ENCODE results near the gene METTL23. TPM values are rescaled to one million over a fixed set of nuclear protein-coding genes. Genes with fewer than 3 reads are reported as not detected.

The METTL23 gene
- total RNA-seq, 1 experiment from 2014 or later: 57.8 TPM

DNA sequence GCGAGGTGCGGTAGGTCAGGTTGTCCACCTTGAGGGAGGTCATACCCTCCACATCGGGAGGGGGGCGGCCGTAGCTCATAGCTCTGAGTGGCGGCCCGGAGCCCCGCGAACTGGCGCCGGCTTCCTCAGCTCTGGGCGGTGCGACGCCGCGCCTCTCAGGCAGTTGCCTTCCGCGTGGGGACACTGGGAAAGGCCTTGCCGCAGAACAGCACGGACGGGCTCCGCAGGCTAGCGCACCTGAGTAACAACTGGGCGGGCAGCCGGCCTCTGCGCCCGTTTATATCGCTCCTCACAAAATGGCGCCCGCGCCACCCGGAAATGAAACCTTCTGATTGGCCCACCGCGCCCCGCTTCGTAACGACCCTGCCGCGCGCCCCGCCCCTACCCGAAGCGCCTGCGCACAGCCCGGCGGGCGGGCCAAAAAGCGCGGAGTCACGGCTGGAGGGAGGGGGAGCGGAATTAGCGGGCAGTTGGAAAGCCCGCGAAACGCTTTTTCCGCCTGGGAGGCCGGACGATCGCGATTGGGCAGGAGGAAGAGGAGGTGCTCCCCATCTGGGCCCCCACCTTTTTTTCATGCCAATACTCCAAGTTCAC is 10.5 kb downstream of the METTL23 start, which contains the start of gene SRSF2 (continued):
- TF ChIP-seq, protein P1, sequence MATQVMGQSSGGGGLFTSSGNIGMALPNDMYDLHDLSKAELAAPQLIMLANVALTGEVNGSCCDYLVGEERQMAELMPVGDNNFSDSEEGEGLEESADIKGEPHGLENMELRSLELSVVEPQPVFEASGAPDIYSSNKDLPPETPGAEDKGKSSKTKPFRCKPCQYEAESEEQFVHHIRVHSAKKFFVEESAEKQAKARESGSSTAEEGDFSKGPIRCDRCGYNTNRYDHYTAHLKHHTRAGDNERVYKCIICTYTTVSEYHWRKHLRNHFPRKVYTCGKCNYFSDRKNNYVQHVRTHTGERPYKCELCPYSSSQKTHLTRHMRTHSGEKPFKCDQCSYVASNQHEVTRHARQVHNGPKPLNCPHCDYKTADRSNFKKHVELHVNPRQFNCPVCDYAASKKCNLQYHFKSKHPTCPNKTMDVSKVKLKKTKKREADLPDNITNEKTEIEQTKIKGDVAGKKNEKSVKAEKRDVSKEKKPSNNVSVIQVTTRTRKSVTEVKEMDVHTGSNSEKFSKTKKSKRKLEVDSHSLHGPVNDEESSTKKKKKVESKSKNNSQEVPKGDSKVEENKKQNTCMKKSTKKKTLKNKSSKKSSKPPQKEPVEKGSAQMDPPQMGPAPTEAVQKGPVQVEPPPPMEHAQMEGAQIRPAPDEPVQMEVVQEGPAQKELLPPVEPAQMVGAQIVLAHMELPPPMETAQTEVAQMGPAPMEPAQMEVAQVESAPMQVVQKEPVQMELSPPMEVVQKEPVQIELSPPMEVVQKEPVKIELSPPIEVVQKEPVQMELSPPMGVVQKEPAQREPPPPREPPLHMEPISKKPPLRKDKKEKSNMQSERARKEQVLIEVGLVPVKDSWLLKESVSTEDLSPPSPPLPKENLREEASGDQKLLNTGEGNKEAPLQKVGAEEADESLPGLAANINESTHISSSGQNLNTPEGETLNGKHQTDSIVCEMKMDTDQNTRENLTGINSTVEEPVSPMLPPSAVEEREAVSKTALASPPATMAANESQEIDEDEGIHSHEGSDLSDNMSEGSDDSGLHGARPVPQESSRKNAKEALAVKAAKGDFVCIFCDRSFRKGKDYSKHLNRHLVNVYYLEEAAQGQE (IDR thresholded peaks at IDR 0.05; ENCODE audit: low read depth): no peak
- no peak for TF ChIP-seq ZNF274 (IDR thresholded peaks at IDR 0.05; ENCODE audit: low read depth, low read length)

DNA sequence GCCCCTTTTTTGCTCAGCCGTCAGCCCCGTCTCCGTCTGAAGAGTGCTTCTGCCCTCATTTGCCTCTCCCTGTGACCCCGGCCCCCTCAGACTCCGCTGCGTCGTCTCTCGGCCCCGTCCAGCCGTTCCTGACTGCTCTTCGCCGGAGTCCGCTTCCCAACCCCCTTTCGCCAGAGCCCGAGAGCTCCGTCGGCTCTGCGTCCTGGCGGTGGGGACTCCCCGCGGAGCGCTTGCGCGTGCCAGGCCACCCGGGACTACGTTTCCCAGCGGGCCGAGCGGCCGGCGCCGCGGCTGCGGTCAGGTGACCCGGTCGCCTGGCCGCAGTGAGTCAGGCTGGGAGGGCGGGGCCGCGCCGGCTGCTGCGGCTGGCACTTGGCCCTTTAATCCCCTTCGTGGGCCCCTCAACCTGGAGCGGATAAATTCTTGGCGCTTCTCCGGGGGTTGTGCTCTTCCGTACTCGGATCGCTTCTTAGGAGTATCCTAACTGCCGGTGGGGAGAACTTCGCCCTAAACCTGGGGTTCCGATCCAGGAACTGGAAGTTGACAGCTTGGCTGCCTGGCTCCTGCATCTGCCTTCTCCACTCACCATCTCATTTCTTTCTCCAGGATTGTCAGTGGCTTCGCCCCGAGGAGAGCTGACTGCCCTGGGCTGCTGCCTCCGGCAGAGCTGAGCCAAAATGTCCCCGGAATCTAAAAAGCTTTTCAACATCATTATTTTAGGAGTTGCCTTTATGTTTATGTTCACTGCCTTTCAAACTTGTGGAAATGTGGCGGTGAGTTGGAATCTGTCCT is 11.2 kb downstream of the METTL23 start, which contains the start of gene MFSD11:
Gene MFSD11 (plus strand): TSS at position 444 of the 792 bp plus-strand sequence. CDS start 234 bp downstream, at position 678.
- Histone ChIP-seq H3K9me2 (ENCODE audit: insufficient read depth) (no peaks in the 10 kb centered on the region), H3K4me3 (replicated peaks in 1 of 2; ENCODE audit: low read depth in 1 of 2, low read length in 2 of 2) (peak within 1 kb of the TSS; percentile 71 to 91), H3K9me3 (ENCODE audit: control insufficient read depth in 1 of 2, insufficient read depth in 1 of 2, low read depth in 1 of 2, low read length in 2 of 2) (no peaks in the 10 kb centered on the region), H3K4me2 (ENCODE audit: low read length) (peak within 1 kb of the TSS; percentile 94), H3K9ac (ENCODE audit: low read length) (peak within 1 kb of the TSS; percentile 97), H3K4me1 (ENCODE audit: control insufficient read depth in 1 of 2, insufficient read depth in 2 of 2, low read length in 2 of 2) (peaks cover 16 to 32% of the 10 kb centered on the region in 2 experiments), H3K27me3 (ENCODE audit: insufficient read depth, low read length) (no peaks in the 10 kb centered on the region), H2AFZ (ENCODE audit: low read depth, low read length, poor library complexity, severe bottlenecking) (peak within 1 kb of the TSS; percentile 30), H3K27ac (ENCODE audit: low read depth, low read length) (peak within 1 kb of the TSS; percentile 92), H3K36me3 (ENCODE audit: control insufficient read depth in 1 of 2, insufficient read depth in 2 of 2, low read length in 2 of 2) (peaks cover 35 to 40% of the 10 kb centered on the region in 2 experiments), H3K79me2 (ENCODE audit: insufficient read depth, low read length) (peaks cover 43% of the 10 kb centered on the region), H4K20me1 (ENCODE audit: insufficient read depth) (peaks cover 35% of the 10 kb centered on the region)
- CTCF ChIA-PET: interaction anchor here (0.6 to 1.7 kb wide), 2 partner anchors 10 to 155 kb away, joined by 3 to 6 read pairs; no protein-coding TSS in a partner anchor
- DNase-seq (ENCODE audit: low read depth, low spot score) (peak; percentile 80), ATAC-seq (peak; percentile 74)
- RAD21 ChIA-PET (ENCODE audit: low non-redundant PET in 1 of 2, low total read pairs in 2 of 2, uncharacterized antibody in 2 of 2, unreplicated experiment in 2 of 2): no interaction called here
- POLR2A ChIA-PET: interaction anchor here (0.6 to 3.7 kb wide), 8 partner anchors 8 to 145 kb away, joined by 3 to 27 read pairs (median 5); partner anchors contain the start of genes JMJD6 and METTL23
- no TSS peak for BruUV-seq (replicated peaks)
- intact Hi-C loops (cut with micrococcal nuclease): no loop called here
- TF ChIP-seq TCF7L2 (IDR thresholded peaks at IDR 0.05; ENCODE audit: borderline replicate concordance, extremely low read depth, insufficient read depth, insufficient read length): peak; percentile 34
- TF ChIP-seq, protein P1 (IDR thresholded peaks at IDR 0.05; ENCODE audit: low read depth): no peak
- TF ChIP-seq FOSL1 (IDR thresholded peaks at IDR 0.05; ENCODE audit: low read depth): no peak
- TF ChIP-seq, protein P2, sequence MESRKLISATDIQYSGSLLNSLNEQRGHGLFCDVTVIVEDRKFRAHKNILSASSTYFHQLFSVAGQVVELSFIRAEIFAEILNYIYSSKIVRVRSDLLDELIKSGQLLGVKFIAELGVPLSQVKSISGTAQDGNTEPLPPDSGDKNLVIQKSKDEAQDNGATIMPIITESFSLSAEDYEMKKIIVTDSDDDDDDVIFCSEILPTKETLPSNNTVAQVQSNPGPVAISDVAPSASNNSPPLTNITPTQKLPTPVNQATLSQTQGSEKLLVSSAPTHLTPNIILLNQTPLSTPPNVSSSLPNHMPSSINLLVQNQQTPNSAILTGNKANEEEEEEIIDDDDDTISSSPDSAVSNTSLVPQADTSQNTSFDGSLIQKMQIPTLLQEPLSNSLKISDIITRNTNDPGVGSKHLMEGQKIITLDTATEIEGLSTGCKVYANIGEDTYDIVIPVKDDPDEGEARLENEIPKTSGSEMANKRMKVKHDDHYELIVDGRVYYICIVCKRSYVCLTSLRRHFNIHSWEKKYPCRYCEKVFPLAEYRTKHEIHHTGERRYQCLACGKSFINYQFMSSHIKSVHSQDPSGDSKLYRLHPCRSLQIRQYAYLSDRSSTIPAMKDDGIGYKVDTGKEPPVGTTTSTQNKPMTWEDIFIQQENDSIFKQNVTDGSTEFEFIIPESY (IDR thresholded peaks at IDR 0.05; ENCODE audit: extremely low read depth, insufficient replicate concordance, low read length): peak; percentile 74
- no peak for TF ChIP-seq POLR2A (IDR thresholded peaks at IDR 0.05; ENCODE audit: borderline replicate concordance, extremely low read depth, insufficient read depth, insufficient read length)
- TF ChIP-seq, protein P3, sequence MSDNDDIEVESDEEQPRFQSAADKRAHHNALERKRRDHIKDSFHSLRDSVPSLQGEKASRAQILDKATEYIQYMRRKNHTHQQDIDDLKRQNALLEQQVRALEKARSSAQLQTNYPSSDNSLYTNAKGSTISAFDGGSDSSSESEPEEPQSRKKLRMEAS (IDR thresholded peaks at IDR 0.05): peak; percentile 82
- TF ChIP-seq ZNF274 (IDR thresholded peaks at IDR 0.05; ENCODE audit: low read depth, low read length): no peak
- TF ChIP-seq YY1 (IDR thresholded peaks at IDR 0.05; ENCODE audit: extremely low read depth, insufficient replicate concordance, low read depth, low read length): peak; percentile 76
- no peak for TF ChIP-seq EZH2 (IDR thresholded peaks at IDR 0.05)
- peak; percentile 99 for TF ChIP-seq SIN3A (IDR thresholded peaks at IDR 0.05; ENCODE audit: low read depth)
- no peak for TF ChIP-seq CBX3 (IDR thresholded peaks at IDR 0.05; ENCODE audit: low read depth)

All from HCT116 (cell line).